Measurements from ENCODE around the gene KIAA1549. TPM values are rescaled to one million over a fixed set of nuclear protein-coding genes. Genes with fewer than 3 reads are reported as not detected.

KIAA1549 gene
- total and polyA plus RNA-seq, 4 donors = 0.13 to 0.89 (median 0.42) TPM

DNA sequence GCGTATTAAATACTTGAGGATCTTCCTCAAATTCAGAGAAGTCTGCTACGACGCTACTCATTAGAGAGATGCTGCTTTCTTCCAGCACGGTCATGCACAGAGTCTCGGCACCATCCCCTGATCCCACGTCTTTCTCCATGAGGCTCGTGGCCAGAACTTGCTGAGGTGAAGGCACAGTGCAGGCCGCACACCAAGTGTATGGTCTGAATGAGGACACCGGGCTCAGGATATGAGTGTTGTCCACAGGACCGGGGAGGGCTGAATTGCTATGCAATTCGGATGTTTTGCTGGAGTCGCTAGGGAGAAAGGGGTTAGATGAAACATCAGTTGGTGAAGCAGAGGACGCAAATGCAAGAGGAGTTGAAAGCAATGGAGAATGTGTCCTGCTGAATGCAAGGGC is 63.0 kb downstream of the KIAA1549 start:
- Histone ChIP-seq H3K4me1 (ENCODE audit: control insufficient read depth in 4 of 4, insufficient read depth in 4 of 4, low read length in 3 of 4) (no peaks in the 10 kb centered on the region), H3K27ac (ENCODE audit: low read depth in 1 of 2, low read length in 2 of 2) (no peak overlapping the region), H3K4me3 (ENCODE audit: low read depth in 1 of 3, low read length in 3 of 3) (no peak overlapping the region), H3K9me3 (ENCODE audit: control insufficient read depth in 4 of 4, low read length in 3 of 4) (no peaks in the 10 kb centered on the region), H3K27me3 (ENCODE audit: control insufficient read depth in 4 of 4, insufficient read depth in 4 of 4, low read length in 3 of 4) (no peaks in the 10 kb centered on the region), H3K36me3 (ENCODE audit: control insufficient read depth in 4 of 4, insufficient read depth in 3 of 4, low read depth in 1 of 4, low read length in 3 of 4) (no peaks in the 10 kb centered on the region), H3K9ac (ENCODE audit: low read depth in 1 of 2, low read length in 2 of 2) (no peak overlapping the region)
- no peak for DNase-seq (ENCODE audit: low spot score)
- WGBS = 95% methylated on average over 13 of the region's 13 CpGs
- no peak for TF ChIP-seq FOXA1 (IDR thresholded peaks at IDR 0.05)
- TF ChIP-seq FOXA2 (IDR thresholded peaks at IDR 0.05) = no peak
- TF ChIP-seq TAF1 (conservative IDR thresholded peaks at IDR 0.05) = no peak
- no peak for TF ChIP-seq YY1 (IDR thresholded peaks at IDR 0.05)
- TF ChIP-seq EGR1 (IDR thresholded peaks at IDR 0.05; ENCODE audit: low read depth in 2 of 2) = no peak
- TF ChIP-seq HNF4G (IDR thresholded peaks at IDR 0.05) = no peak
- TF ChIP-seq NR2F2 (IDR thresholded peaks at IDR 0.05) = no peak
- TF ChIP-seq, protein P1, sequence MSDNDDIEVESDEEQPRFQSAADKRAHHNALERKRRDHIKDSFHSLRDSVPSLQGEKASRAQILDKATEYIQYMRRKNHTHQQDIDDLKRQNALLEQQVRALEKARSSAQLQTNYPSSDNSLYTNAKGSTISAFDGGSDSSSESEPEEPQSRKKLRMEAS (IDR thresholded peaks at IDR 0.05) = no peak
- no peak for TF ChIP-seq RAD21 (IDR thresholded peaks at IDR 0.05)
- TF ChIP-seq GABPA (IDR thresholded peaks at IDR 0.05 in 1 of 2, conservative IDR thresholded peaks at IDR 0.05 in 1 of 2) = no peak
- TF ChIP-seq, protein P2, sequence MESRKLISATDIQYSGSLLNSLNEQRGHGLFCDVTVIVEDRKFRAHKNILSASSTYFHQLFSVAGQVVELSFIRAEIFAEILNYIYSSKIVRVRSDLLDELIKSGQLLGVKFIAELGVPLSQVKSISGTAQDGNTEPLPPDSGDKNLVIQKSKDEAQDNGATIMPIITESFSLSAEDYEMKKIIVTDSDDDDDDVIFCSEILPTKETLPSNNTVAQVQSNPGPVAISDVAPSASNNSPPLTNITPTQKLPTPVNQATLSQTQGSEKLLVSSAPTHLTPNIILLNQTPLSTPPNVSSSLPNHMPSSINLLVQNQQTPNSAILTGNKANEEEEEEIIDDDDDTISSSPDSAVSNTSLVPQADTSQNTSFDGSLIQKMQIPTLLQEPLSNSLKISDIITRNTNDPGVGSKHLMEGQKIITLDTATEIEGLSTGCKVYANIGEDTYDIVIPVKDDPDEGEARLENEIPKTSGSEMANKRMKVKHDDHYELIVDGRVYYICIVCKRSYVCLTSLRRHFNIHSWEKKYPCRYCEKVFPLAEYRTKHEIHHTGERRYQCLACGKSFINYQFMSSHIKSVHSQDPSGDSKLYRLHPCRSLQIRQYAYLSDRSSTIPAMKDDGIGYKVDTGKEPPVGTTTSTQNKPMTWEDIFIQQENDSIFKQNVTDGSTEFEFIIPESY (IDR thresholded peaks at IDR 0.05) = no peak
- TF ChIP-seq, protein P3, sequence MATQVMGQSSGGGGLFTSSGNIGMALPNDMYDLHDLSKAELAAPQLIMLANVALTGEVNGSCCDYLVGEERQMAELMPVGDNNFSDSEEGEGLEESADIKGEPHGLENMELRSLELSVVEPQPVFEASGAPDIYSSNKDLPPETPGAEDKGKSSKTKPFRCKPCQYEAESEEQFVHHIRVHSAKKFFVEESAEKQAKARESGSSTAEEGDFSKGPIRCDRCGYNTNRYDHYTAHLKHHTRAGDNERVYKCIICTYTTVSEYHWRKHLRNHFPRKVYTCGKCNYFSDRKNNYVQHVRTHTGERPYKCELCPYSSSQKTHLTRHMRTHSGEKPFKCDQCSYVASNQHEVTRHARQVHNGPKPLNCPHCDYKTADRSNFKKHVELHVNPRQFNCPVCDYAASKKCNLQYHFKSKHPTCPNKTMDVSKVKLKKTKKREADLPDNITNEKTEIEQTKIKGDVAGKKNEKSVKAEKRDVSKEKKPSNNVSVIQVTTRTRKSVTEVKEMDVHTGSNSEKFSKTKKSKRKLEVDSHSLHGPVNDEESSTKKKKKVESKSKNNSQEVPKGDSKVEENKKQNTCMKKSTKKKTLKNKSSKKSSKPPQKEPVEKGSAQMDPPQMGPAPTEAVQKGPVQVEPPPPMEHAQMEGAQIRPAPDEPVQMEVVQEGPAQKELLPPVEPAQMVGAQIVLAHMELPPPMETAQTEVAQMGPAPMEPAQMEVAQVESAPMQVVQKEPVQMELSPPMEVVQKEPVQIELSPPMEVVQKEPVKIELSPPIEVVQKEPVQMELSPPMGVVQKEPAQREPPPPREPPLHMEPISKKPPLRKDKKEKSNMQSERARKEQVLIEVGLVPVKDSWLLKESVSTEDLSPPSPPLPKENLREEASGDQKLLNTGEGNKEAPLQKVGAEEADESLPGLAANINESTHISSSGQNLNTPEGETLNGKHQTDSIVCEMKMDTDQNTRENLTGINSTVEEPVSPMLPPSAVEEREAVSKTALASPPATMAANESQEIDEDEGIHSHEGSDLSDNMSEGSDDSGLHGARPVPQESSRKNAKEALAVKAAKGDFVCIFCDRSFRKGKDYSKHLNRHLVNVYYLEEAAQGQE (IDR thresholded peaks at IDR 0.05) = no peak
- TF ChIP-seq HNF4A (conservative IDR thresholded peaks at IDR 0.05) = no peak
- TF ChIP-seq, protein P4, sequence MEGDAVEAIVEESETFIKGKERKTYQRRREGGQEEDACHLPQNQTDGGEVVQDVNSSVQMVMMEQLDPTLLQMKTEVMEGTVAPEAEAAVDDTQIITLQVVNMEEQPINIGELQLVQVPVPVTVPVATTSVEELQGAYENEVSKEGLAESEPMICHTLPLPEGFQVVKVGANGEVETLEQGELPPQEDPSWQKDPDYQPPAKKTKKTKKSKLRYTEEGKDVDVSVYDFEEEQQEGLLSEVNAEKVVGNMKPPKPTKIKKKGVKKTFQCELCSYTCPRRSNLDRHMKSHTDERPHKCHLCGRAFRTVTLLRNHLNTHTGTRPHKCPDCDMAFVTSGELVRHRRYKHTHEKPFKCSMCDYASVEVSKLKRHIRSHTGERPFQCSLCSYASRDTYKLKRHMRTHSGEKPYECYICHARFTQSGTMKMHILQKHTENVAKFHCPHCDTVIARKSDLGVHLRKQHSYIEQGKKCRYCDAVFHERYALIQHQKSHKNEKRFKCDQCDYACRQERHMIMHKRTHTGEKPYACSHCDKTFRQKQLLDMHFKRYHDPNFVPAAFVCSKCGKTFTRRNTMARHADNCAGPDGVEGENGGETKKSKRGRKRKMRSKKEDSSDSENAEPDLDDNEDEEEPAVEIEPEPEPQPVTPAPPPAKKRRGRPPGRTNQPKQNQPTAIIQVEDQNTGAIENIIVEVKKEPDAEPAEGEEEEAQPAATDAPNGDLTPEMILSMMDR (IDR thresholded peaks at IDR 0.05; ENCODE audit: low read depth, low read length, missing input control) = no peak
- no peak for TF ChIP-seq RXRA (IDR thresholded peaks at IDR 0.05)
- TF ChIP-seq JUND (IDR thresholded peaks at IDR 0.05) = no peak

DNA sequence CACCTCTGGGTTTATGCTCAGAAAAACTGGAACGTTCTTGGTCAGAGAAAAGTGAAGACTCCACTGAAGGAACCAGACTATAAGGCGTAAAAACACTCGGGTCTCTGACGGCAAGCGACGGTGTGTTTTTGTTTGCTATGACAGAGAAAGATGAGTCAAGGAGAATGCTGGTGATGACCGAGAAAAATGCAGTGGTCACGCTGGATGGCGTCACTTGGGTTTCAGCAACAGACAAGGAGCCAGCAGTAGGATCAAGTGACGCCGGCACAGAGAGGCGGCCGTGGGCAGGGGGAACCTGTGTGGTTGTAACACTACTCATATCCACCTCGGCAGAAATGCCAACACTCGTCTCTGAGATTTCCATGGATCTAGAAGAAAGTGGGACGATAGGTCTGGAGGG is 63.4 kb downstream of the KIAA1549 start:
- 95% methylated on average over 16 of the region's 16 CpGs for WGBS
- TF ChIP-seq TAF1 (conservative IDR thresholded peaks at IDR 0.05) (no peak), RXRA (IDR thresholded peaks at IDR 0.05) (no peak), RAD21 (IDR thresholded peaks at IDR 0.05) (no peak), YY1 (IDR thresholded peaks at IDR 0.05) (no peak)
- Histone ChIP-seq H3K4me3 (ENCODE audit: low read depth in 1 of 3, low read length in 3 of 3) (no peak overlapping the region), H3K27me3 (ENCODE audit: control insufficient read depth in 4 of 4, insufficient read depth in 4 of 4, low read length in 3 of 4) (no peaks in the 10 kb centered on the region), H3K36me3 (ENCODE audit: control insufficient read depth in 4 of 4, insufficient read depth in 3 of 4, low read depth in 1 of 4, low read length in 3 of 4) (no peaks in the 10 kb centered on the region), H3K27ac (ENCODE audit: low read depth in 1 of 2, low read length in 2 of 2) (no peak overlapping the region), H3K9me3 (ENCODE audit: control insufficient read depth in 4 of 4, low read length in 3 of 4) (no peaks in the 10 kb centered on the region), H3K4me1 (ENCODE audit: control insufficient read depth in 4 of 4, insufficient read depth in 4 of 4, low read length in 3 of 4) (no peaks in the 10 kb centered on the region), H3K9ac (ENCODE audit: low read depth in 1 of 2, low read length in 2 of 2) (no peak overlapping the region)
- no peak for DNase-seq (ENCODE audit: low spot score)
